Karpas-422 (cell line): Measurements from ENCODE around the gene EVC. TPM values are rescaled to one million over a fixed set of nuclear protein-coding genes. Genes with fewer than 3 reads are reported as not detected.

ENCODE experiments used
- DNase-seq: peaks from one replicate; pipeline ENCODE4 v3.0.0-alpha.2; 2015
- H2AFZ ChIP-seq: fragments of 200-600 bp; sonication (generic); 2 replicates; pipeline ENCODE4 v1.6.1; 2014; ENCODE audit warnings: antibody characterized with exemption, low read length, mixed read lengths
- H3K27ac ChIP-seq: fragments of 200-600 bp; sonication (generic); 2 replicates; pipeline ENCODE4 v1.5.1; 2014; ENCODE audit warnings: mild to moderate bottlenecking, low read length, moderate library complexity
- H3K27me3 ChIP-seq: fragments of 200-600 bp; sonication (generic); 2 replicates; pipeline ENCODE4 v1.6.1; 2014; ENCODE audit warnings: low read length, mixed read lengths
- H3K36me3 ChIP-seq: fragments of 200-600 bp; sonication (generic); 2 replicates; pipeline ENCODE4 v1.6.1; 2014; ENCODE audit warnings: low read length, mixed read lengths; ENCODE audit not compliant: insufficient read depth
- H3K4me1 ChIP-seq: fragments of 200-600 bp; sonication (generic); 2 replicates; pipeline ENCODE4 v1.6.1; 2014; ENCODE audit warnings: mild to moderate bottlenecking, low read length, mixed read lengths
- H3K4me2 ChIP-seq: fragments of 200-600 bp; sonication (generic); 2 replicates; pipeline ENCODE4 v1.6.1; 2014; ENCODE audit warnings: low read length, low read depth, mild to moderate bottlenecking; ENCODE audit not compliant: poor library complexity, severe bottlenecking
- H3K4me3 ChIP-seq: fragments of 200-600 bp; sonication (generic); 2 replicates; pipeline ENCODE4 v1.5.1; 2014; ENCODE audit warnings: mild to moderate bottlenecking, antibody characterized with exemption, low read length, mixed read lengths
- H3K79me2 ChIP-seq: fragments of 200-600 bp; sonication (generic); 2 replicates; pipeline ENCODE4 v1.6.1; 2014; ENCODE audit warnings: mild to moderate bottlenecking, low read length, mixed read lengths
- H3K9ac ChIP-seq: fragments of 200-600 bp; sonication (generic); 2 replicates; pipeline ENCODE4 v1.6.0; 2014; ENCODE audit warnings: low read length
- H3K9me2 ChIP-seq: fragments of 200-600 bp; sonication (generic), shearing (Covaris generic); replicated peaks from 2 replicates; pipeline ENCODE4 v1.6.0; 2014; ENCODE audit warnings: mild to moderate bottlenecking, low read length, moderate library complexity; ENCODE audit not compliant: insufficient read depth
- H3K9me3 ChIP-seq: fragments of 300-700, 200-600 bp; sonication (generic); 2 replicates; pipeline ENCODE4 v1.6.1; 2014; ENCODE audit warnings: low read length, mixed read lengths
- H4K20me1 ChIP-seq: fragments of 200-600 bp; sonication (generic); 2 replicates; pipeline ENCODE4 v1.6.1; 2014; ENCODE audit warnings: mild to moderate bottlenecking, antibody characterized with exemption, low read length, low read depth; ENCODE audit not compliant: insufficient read depth
- total RNA-seq: library from RNA; depleted of rRNA; stranded (reverse); fragments of >200 nt; shearing (Covaris generic); gene quantifications from 2 replicates; pipeline ENCODE4 v1.2.3, GENCODE V29; 2014; ENCODE audit warnings: low replicate concordance

The EVC gene
- total RNA-seq, 1 experiment from 2014 or later = not detected

DNA sequence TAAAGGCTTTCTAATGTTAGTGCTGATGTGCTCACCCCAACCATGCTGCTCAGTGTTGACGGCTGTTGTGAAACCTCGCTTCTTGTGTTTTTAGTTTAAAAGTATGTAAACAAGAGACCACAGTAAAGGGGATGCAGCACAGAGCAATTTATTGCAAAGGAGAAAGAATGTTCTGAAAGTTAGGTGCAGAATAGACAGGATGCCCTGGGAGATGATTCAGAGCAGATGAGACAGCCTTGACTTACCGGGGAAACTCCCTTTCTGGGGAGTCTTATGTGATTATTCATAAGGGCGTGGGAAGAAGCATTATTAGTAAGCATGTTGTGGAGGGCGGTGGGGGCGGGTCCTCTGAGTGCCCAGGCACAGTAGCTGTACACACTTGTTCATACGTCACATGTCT lies 47.7 kb downstream of the EVC start:
- no peak overlapping the region for H3K4me3 ChIP-seq
- no peaks in the 10 kb centered on the region for H3K27me3 ChIP-seq
- H3K36me3 ChIP-seq = no peaks in the 10 kb centered on the region
- H3K9me3 ChIP-seq = no peaks in the 10 kb centered on the region
- no peak overlapping the region for H3K4me2 ChIP-seq
- no peaks in the 10 kb centered on the region for H3K9me2 ChIP-seq
- H3K79me2 ChIP-seq = no peaks in the 10 kb centered on the region
- H4K20me1 ChIP-seq = no peaks in the 10 kb centered on the region
- H3K4me1 ChIP-seq = no peaks in the 10 kb centered on the region
- H3K9ac ChIP-seq = no peak overlapping the region
- no peak overlapping the region for H2AFZ ChIP-seq
- no peak for DNase-seq
- H3K27ac ChIP-seq = no peak overlapping the region

DNA sequence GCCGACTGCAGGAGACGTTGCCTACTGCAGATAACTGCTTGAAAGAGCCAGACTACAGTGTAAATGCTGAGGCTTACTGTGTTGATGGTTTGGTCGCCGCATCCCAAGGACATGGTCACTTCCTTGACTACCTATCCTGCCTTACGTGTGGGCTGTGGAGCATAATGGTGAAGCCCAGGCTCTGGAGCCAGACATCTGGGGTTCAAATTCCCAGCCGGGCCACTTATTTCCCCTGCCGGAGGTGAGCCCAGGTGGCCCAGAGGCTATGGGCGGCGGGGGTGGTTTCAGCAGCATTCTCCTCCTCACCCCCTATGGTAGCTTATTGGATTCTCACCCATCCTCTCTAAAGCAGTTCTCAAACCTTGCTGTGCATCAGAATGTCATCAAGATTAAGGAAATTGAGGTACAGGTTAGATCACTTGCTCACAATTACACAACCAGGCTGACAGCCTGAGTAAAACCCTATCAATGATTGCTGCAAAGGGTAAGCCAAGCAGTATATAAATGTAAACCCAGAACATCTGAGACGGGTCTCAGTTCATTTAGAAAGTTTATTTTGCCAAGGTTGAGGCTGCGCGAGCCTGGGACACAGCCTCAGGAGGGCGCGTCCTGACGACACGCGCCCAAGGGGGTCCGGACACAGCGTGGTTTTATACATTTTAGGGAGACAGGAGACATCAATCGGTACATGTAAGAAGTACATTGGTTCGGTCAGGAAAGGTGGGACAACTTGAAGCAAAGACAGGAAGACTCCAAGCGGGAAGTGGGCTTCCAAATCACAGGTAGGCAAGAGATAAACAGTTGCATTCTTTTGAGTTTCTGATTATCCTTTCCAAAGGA lies 48.5 kb downstream of the EVC start:
- Histone ChIP-seq H3K9ac (no peak overlapping the region), H3K79me2 (no peaks in the 10 kb centered on the region), H3K4me2 (no peak overlapping the region), H4K20me1 (no peaks in the 10 kb centered on the region), H3K27ac (no peak overlapping the region), H3K27me3 (no peaks in the 10 kb centered on the region), H3K4me3 (no peak overlapping the region), H3K36me3 (no peaks in the 10 kb centered on the region), H3K4me1 (no peaks in the 10 kb centered on the region), H2AFZ (no peak overlapping the region), H3K9me2 (no peaks in the 10 kb centered on the region), H3K9me3 (no peaks in the 10 kb centered on the region)
- no peak for DNase-seq

DNA sequence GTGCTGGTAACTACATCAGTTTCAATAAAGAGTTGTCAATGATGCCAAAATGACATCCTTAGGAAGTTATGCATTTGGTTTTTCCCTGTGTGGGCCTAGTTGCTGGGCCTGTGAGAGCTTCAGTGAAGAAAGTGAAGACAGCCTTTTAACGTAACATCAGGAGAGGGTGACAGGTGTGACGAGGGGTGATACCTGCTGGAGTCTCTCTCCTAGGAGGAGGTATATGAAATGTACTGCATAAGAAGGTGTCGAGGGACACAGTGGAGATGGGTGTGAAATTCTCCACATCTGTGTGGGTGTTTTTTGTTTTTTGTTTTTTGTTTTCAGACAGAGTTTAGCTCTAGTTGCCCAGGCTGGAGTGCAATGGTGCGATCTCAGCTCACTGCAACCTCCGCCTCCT lies 49.2 kb downstream of the EVC start:
- H3K79me2 ChIP-seq = no peaks in the 10 kb centered on the region
- no peak overlapping the region for H3K4me3 ChIP-seq
- no peaks in the 10 kb centered on the region for H4K20me1 ChIP-seq
- H3K9me2 ChIP-seq = no peaks in the 10 kb centered on the region
- H3K36me3 ChIP-seq = no peaks in the 10 kb centered on the region
- no peak for DNase-seq
- H3K4me2 ChIP-seq = no peak overlapping the region
- no peaks in the 10 kb centered on the region for H3K4me1 ChIP-seq
- H3K9ac ChIP-seq = no peak overlapping the region
- no peak overlapping the region for H2AFZ ChIP-seq
- H3K27ac ChIP-seq = no peak overlapping the region
- no peaks in the 10 kb centered on the region for H3K27me3 ChIP-seq
- no peaks in the 10 kb centered on the region for H3K9me3 ChIP-seq

DNA sequence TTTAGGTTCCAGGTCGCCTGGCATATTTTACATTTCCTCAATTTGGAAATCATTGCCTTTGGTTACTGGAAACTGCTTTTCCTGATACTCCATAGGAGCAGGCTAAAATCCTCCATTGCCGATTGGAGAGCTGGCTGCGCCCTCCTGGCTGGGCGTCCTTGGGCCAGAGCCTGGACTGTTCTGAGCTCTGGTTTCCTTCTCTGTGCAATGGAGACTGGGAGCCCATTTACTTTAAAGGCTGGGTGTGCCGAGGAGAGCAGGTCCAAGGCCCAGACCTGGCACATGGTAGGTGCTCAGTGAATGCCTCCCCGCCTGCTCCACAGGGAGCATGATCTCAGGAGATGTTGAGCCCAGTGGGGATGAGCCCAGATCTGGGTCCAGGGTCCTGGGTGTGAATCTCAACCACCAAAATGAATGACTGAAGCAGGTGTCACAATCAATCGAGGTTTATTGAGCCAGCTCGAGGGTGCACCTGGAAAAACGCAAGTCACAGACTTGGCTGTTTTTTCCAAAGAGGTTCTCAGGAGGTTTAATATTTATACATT lies 50.0 kb downstream of the EVC start:
- no peak overlapping the region for H3K4me3 ChIP-seq
- no peaks in the 10 kb centered on the region for H3K36me3 ChIP-seq
- no peaks in the 10 kb centered on the region for H3K9me2 ChIP-seq
- no peak overlapping the region for H3K4me2 ChIP-seq
- no peaks in the 10 kb centered on the region for H3K4me1 ChIP-seq
- no peak overlapping the region for H3K9ac ChIP-seq
- no peaks in the 10 kb centered on the region for H3K27me3 ChIP-seq
- no peak for DNase-seq
- H3K27ac ChIP-seq = no peak overlapping the region
- H3K9me3 ChIP-seq = no peaks in the 10 kb centered on the region
- no peak overlapping the region for H2AFZ ChIP-seq
- no peaks in the 10 kb centered on the region for H3K79me2 ChIP-seq
- no peaks in the 10 kb centered on the region for H4K20me1 ChIP-seq

DNA sequence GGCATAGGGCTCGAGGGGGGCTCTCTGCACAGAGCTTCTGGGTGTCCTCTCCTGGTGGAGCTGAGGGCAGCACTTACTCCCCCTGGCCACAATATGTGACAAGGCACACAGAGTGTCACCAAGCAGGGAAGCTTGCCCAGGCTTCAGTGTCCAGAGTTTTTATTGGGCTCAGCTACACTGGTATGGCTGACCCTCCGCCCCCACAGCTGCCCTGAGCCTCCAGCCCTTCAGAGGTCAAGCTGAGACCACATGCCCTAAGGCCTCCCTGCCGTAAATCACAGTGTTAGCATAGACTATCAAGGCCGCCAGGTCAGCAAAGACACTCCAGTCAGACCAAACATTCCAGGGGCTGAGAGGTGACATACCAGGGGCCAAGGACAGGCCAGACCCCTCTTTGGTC lies 59.0 kb downstream of the EVC start:
- H3K36me3 ChIP-seq = no peaks in the 10 kb centered on the region
- H3K9ac ChIP-seq = no peak overlapping the region
- no peak overlapping the region for H3K27ac ChIP-seq
- no peak for DNase-seq
- H3K4me2 ChIP-seq = no peak overlapping the region
- H3K27me3 ChIP-seq = no peaks in the 10 kb centered on the region
- no peaks in the 10 kb centered on the region for H3K9me2 ChIP-seq
- no peaks in the 10 kb centered on the region for H4K20me1 ChIP-seq
- no peak overlapping the region for H2AFZ ChIP-seq
- H3K79me2 ChIP-seq = no peaks in the 10 kb centered on the region
- H3K4me1 ChIP-seq = no peaks in the 10 kb centered on the region
- H3K4me3 ChIP-seq = no peak overlapping the region
- no peaks in the 10 kb centered on the region for H3K9me3 ChIP-seq

DNA sequence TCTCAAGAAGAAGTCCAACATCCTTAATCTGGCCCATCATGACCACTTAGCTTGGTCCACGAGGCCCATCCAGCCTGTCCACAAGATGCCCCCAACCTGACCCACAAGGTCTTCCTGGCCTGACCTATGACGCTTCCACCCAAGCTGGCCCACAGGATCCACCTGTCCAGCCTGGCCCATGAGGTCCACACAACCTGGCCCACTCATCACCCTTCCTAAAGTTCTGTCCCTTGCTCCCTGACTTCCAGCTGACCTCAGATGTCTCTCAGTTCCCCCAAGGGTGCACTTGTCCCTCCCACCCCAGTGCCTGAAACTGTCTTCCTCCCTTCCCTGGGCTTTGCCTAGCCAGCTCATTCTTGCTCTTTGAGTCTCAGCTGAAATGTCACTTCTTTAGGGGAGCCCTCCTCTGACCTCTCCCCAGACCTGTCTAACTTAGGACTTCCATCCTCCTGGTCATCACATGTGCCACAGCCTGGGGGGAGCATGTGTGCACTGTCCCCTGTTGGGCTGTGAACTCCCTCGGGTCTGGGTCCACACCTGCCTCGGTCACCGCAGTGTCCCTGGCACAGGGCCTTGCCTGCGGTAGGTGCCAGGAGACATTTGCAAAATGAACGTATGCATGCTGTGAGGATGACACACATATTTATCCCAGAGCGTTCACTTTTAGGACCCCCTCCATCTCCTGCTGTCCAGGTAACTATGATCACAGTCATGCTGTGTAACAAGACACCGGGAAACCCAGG lies 61.7 kb downstream of the EVC start:
- no peak overlapping the region for H3K9ac ChIP-seq
- H3K4me1 ChIP-seq = no peaks in the 10 kb centered on the region
- no peaks in the 10 kb centered on the region for H3K9me3 ChIP-seq
- no peak overlapping the region for H3K27ac ChIP-seq
- no peak overlapping the region for H2AFZ ChIP-seq
- no peaks in the 10 kb centered on the region for H3K79me2 ChIP-seq
- no peaks in the 10 kb centered on the region for H4K20me1 ChIP-seq
- no peaks in the 10 kb centered on the region for H3K27me3 ChIP-seq
- no peak for DNase-seq
- no peak overlapping the region for H3K4me2 ChIP-seq
- no peaks in the 10 kb centered on the region for H3K36me3 ChIP-seq
- no peaks in the 10 kb centered on the region for H3K9me2 ChIP-seq
- no peak overlapping the region for H3K4me3 ChIP-seq

DNA sequence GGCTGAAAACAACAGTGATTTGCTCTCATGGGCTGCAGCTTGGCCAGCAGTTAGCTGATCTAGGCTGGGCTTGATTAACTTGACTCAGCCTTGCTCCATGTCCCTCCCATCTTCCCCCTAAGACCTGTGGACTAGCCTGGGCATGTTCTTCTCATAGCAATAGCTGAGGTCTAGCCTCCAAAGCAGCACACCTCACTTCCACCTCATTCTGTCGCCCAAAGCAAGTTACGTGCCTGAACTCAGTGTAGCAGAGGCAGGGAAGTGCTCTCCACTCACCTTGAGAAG lies 62.2 kb downstream of the EVC start:
- no peak overlapping the region for H3K9ac ChIP-seq
- no peaks in the 10 kb centered on the region for H3K27me3 ChIP-seq

DNA sequence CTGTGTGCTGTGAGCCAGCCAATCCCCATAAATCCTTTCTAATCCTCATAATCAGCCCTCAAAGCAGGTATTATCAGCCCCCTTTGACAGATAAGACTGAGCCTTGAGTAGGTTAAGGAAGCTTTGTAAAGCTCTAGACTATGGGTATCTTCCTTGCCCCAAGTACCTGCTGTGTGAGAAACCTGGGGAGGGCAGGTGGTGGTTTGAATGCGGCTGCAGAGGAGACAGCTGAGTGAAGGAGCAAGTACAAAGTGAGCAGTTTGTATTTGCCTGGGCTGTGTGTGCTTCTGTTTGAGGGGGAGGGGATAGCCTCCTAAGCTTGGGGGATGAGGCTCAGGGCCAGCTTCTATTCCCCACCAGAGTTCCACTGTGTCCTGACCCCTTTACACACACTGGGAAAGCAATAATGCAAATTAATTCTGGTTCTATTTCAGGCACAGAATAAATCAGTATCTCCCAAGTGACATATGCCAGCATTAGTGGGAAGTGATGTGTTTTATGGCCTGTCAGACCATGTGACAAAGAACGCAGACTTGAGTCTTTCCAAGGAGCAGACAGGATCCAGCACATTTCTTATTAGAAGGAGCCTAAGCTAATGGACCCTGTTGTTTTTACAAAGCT lies 63.5 kb downstream of the EVC start:
- Histone ChIP-seq H2AFZ (no peak overlapping the region), H3K4me1 (no peaks in the 10 kb centered on the region), H3K9ac (no peak overlapping the region), H3K9me2 (no peaks in the 10 kb centered on the region), H3K4me3 (no peak overlapping the region), H3K36me3 (no peaks in the 10 kb centered on the region), H3K79me2 (no peaks in the 10 kb centered on the region), H4K20me1 (no peaks in the 10 kb centered on the region), H3K27ac (no peak overlapping the region), H3K27me3 (no peaks in the 10 kb centered on the region), H3K9me3 (no peaks in the 10 kb centered on the region), H3K4me2 (no peak overlapping the region)
- no peak for DNase-seq

More for the DNA sequence above, 62.2 kb downstream of the EVC start:
- no peaks in the 10 kb centered on the region for H3K36me3 ChIP-seq
- no peaks in the 10 kb centered on the region for H3K9me3 ChIP-seq
- H3K4me3 ChIP-seq = no peak overlapping the region
- no peak overlapping the region for H3K4me2 ChIP-seq
- H4K20me1 ChIP-seq = no peaks in the 10 kb centered on the region
- H3K79me2 ChIP-seq = no peaks in the 10 kb centered on the region
- H3K4me1 ChIP-seq = no peaks in the 10 kb centered on the region
- no peak for DNase-seq
- no peak overlapping the region for H2AFZ ChIP-seq
- H3K9me2 ChIP-seq = no peaks in the 10 kb centered on the region
- no peak overlapping the region for H3K27ac ChIP-seq
